Activated CD8-positive, alpha-beta memory T cell treated with anti-CD3 and anti-CD28 coated beads, Interleukin-2, amount 50 U/mL, for 24 hours (primary cell): ENCODE results near the gene NBEAL2.

Source experiments
- DNase-seq: peaks from one replicate; pipeline ENCODE4 v3.0.0-alpha.2; 2020; ENCODE audit errors: extremely low read depth

Gene NBEAL2

GRCh38 chr3:47000922-47001730 lies 21.7 kb downstream of the NBEAL2 start:
- no peak for DNase-seq

GRCh38 chr3:47001731-47002170 lies 22.3 kb downstream of the NBEAL2 start:
- DNase-seq: no peak

GRCh38 chr3:47002171-47003055 lies 22.9 kb downstream of the NBEAL2 start:
- no peak for DNase-seq

- DNase-seq: no peak
Measured at GRCh38 chr3:47003056-47003410, 23.6 kb downstream of the NBEAL2 start.

GRCh38 chr3:47003461-47004368 lies 24.2 kb downstream of the NBEAL2 start:
- no peak for DNase-seq

- no peak for DNase-seq
Measured at GRCh38 chr3:47004369-47005211, 25.1 kb downstream of the NBEAL2 start.

GRCh38 chr3:47005212-47006144 lies 26.0 kb downstream of the NBEAL2 start:
- no peak for DNase-seq

GRCh38 chr3:47006145-47006651 lies 26.7 kb downstream of the NBEAL2 start:
- no peak for DNase-seq

- DNase-seq: no peak
Measured at GRCh38 chr3:47007001-47007400, 27.5 kb downstream of the NBEAL2 start.

GRCh38 chr3:47007482-47008233 lies 28.2 kb downstream of the NBEAL2 start:
- no peak for DNase-seq

- no peak for DNase-seq
Measured at GRCh38 chr3:47008234-47008796, 28.8 kb downstream of the NBEAL2 start.

- no peak for DNase-seq
Measured at GRCh38 chr3:47008851-47009224, 29.4 kb downstream of the NBEAL2 start.

- peak; percentile 39 for DNase-seq
Measured at GRCh38 chr3:47009225-47010110, 30.0 kb downstream of the NBEAL2 start.

GRCh38 chr3:47010111-47010712 lies 30.7 kb downstream of the NBEAL2 start:
- no peak for DNase-seq

- DNase-seq: no peak
Measured at GRCh38 chr3:47010910-47011309, 31.4 kb downstream of the NBEAL2 start.

- no peak for DNase-seq
Measured at GRCh38 chr3:47011371-47011770, 31.9 kb downstream of the NBEAL2 start.
